LNCAP (cell line): ENCODE results near the gene TOMM40.

Experiments
- CTCF ChIP-seq: fragments of 450-650 bp; IDR thresholded peaks from 2 replicates; pipeline ENCODE4 v1.5.1; 2017; ENCODE audit warnings: mild to moderate bottlenecking

The TOMM40 gene

GRCh38 chr19:44865196-44865767 is 25.8 kb upstream of the TOMM40 start:
- no peak for TF ChIP-seq CTCF

GRCh38 chr19:44866664-44867063 is 24.4 kb upstream of the TOMM40 start:
- no peak for TF ChIP-seq CTCF

- TF ChIP-seq CTCF: no peak
Observed at GRCh38 chr19:44867578-44867977, 23.5 kb upstream of the TOMM40 start.

- no peak for TF ChIP-seq CTCF
Observed at GRCh38 chr19:44869733-44870470, 21.2 kb upstream of the TOMM40 start.

- no peak for TF ChIP-seq CTCF
Observed at GRCh38 chr19:44871809-44872208, 19.2 kb upstream of the TOMM40 start.

- TF ChIP-seq CTCF: no peak
Observed at GRCh38 chr19:44872661-44873060, 18.4 kb upstream of the TOMM40 start.

- no peak for TF ChIP-seq CTCF
Observed at GRCh38 chr19:44874317-44874716, 16.7 kb upstream of the TOMM40 start.
